Panc1 (cell line): ENCODE data around the gene IGSF9. TPM values are rescaled to one million over a fixed set of nuclear protein-coding genes. Genes with fewer than 3 reads are reported as not detected.

Experiments
- ATAC-seq: fragments of 200-7000 bp; cut with Tn5 transposase; 2 replicates; pipeline ENCODE4 v1.9.1; 2020; ENCODE audit warnings: mild to moderate bottlenecking, moderate library complexity
- BruUV-seq: library from RNA; stranded (reverse); fragments of 400-500 nt; replicated peaks from 2 replicates; lab custom pipeline; 2021; lab: Mats Ljungman, UMichigan
- CTCF ChIA-PET: fragments of 300-600 bp; sonication (Branson Sonifier 250); formaldehyde crosslinking; loops from one replicate; lab custom pipeline; 2022; ENCODE audit warnings: antibody characterized with exemption; lab: Charles Lee
- POLR2A ChIA-PET: fragments of 300-600 bp; sonication (Branson Sonifier 250); formaldehyde crosslinking; loops from one replicate; lab custom pipeline; 2022; ENCODE audit warnings: antibody characterized with exemption; lab: Charles Lee
- DNase-seq: peaks from one replicate; pipeline ENCODE4 v3.0.0-alpha.2; 2010; ENCODE audit warnings: low read depth, low spot score
- H3K27ac ChIP-seq: 2 replicates; pipeline ENCODE4 v1.5.1; 2011; ENCODE audit warnings: mild to moderate bottlenecking, low read length, inconsistent platforms
- H3K27me3 ChIP-seq: fragments of 200-500 bp; sonication (Bioruptor generic); 2 replicates; pipeline ENCODE4 v1.6.0; 2014; ENCODE audit warnings: low read length, inconsistent platforms; ENCODE audit not compliant: control insufficient read depth, insufficient read depth
- H3K36me3 ChIP-seq: fragments of 200-500 bp; sonication (Bioruptor generic); 2 replicates; pipeline ENCODE4 v1.5.1; 2014; ENCODE audit warnings: inconsistent platforms, mild to moderate bottlenecking, low read length, moderate library complexity; ENCODE audit not compliant: control insufficient read depth, insufficient read depth
- H3K4me1 ChIP-seq: 2 replicates; pipeline ENCODE4 v1.5.1; 2011; ENCODE audit warnings: inconsistent platforms, mild to moderate bottlenecking, low read length, moderate library complexity; ENCODE audit not compliant: control insufficient read depth, insufficient read depth
- H3K4me3 ChIP-seq, 2 experiments: 2 replicates each; pipeline ENCODE4 v1.5.1; 2011 to 2012; ENCODE audit warnings: low read depth in 2 of 2, low read length in 2 of 2, mild to moderate bottlenecking in 2 of 2, inconsistent platforms in 1 of 2, moderate library complexity in 1 of 2
- H3K9me3 ChIP-seq: fragments of 200-500 bp; sonication (Bioruptor generic); 2 replicates; pipeline ENCODE4 v1.5.1; 2014; ENCODE audit warnings: low read depth, mild to moderate bottlenecking, inconsistent platforms, low read length, moderate library complexity; ENCODE audit not compliant: control insufficient read depth, insufficient read depth
- CTCF ChIP-seq: fragments of 450-650 bp; IDR thresholded peaks from 2 replicates; pipeline ENCODE4 v1.5.1; 2017; ENCODE audit warnings: mild to moderate bottlenecking
- POLR2AphosphoS5 ChIP-seq: IDR thresholded peaks from 2 replicates; pipeline ENCODE4 v1.6.1; 2012; ENCODE audit warnings: mild to moderate bottlenecking, low read depth, low read length, moderate library complexity
- REST ChIP-seq, 2 experiments: IDR thresholded peaks; 2 replicates each; pipeline ENCODE4 v1.6.1; 2011 to 2012; ENCODE audit warnings: low read depth in 2 of 2, control low read depth in 1 of 2, low read length in 1 of 2, mild to moderate bottlenecking in 1 of 2, moderate library complexity in 1 of 2; ENCODE audit not compliant: insufficient read depth in 1 of 2
- SIN3A ChIP-seq: IDR thresholded peaks from 2 replicates; pipeline ENCODE4 v1.6.1; 2012; ENCODE audit warnings: low read depth, mild to moderate bottlenecking, low read length, moderate library complexity, borderline replicate concordance; ENCODE audit not compliant: insufficient read depth
- TCF7L2 ChIP-seq: IDR thresholded peaks from 2 replicates; pipeline ENCODE4 v1.6.1; 2011; ENCODE audit warnings: mild to moderate bottlenecking, low read depth, low read length, inconsistent platforms
- in situ Hi-C: cut with HindIII; loops from 2 replicates; pipeline ENCODE4 v1.10.0; 2016; ENCODE audit warnings: low sequenced_read_pairs, low pct_unique_long_range_greater_than_20kb
- intact Hi-C: fragments of 100-400 bp; cut with micrococcal nuclease; formaldehyde crosslinking; loops from one replicate; pipeline ENCODE4 v1.10.0; 2022; ENCODE audit not compliant: unreplicated experiment
- total RNA-seq: library from RNA; stranded (reverse); gene quantifications from one replicate; pipeline ENCODE4 v1.2.1, GENCODE V29; 2021; ENCODE audit not compliant: unreplicated experiment

The IGSF9 gene
- total RNA-seq, 1 experiment from 2014 or later, result 0.51 TPM

GRCh38 chr1:159914252-159915018 is 31.0 kb downstream of the IGSF9 start:
- POLR2A ChIA-PET, result interaction anchor here (0.6 to 0.7 kb wide), 2 partner anchors 39 to 1928 kb away, joined by 3 to 4 read pairs; no protein-coding TSS in a partner anchor

More at GRCh38 chr1:159914252-159915018, 31.0 kb downstream of the IGSF9 start:
- peaks cover 59% of the 10 kb centered on the region for H3K4me1 ChIP-seq
- peak overlapping the region; percentile 55 for H3K27ac ChIP-seq
- H3K27me3 ChIP-seq, result no peaks in the 10 kb centered on the region
- no peak for TF ChIP-seq TCF7L2
- no peak for TF ChIP-seq CTCF
- TF ChIP-seq POLR2AphosphoS5, result no peak
- no peak for TF ChIP-seq SIN3A
- no peak for TF ChIP-seq REST (IDR thresholded peaks at IDR 0.05; ENCODE audit: insufficient read depth in 1 of 2, low read depth in 2 of 2, low read length in 1 of 2)
- in situ Hi-C loops (no loop called here), intact Hi-C loops (no loop called here)
- H3K36me3 ChIP-seq, result 0 out of 2 replicates have a peak, but pooled peaks cover 2% of the 10 kb centered on the region
- no peak overlapping the region for H3K4me3 ChIP-seq
- ATAC-seq, result no peak
- no TSS peak for BruUV-seq
- CTCF ChIA-PET, result no interaction called here
- H3K9me3 ChIP-seq, result no peaks in the 10 kb centered on the region
- no peak for DNase-seq
